SK-N-SH (cell line): ENCODE data around the gene OR6C4.
"Not testable (repeated sequence)": the region's sequence is repeated elsewhere in the genome, so short reads cannot be mapped to it uniquely, and the experiment has no call there.

Source experiments
- ELF1 ChIP-seq: IDR thresholded peaks from 2 replicates; pipeline ENCODE4 v1.4.0; 2012
- SMC3 ChIP-seq: IDR thresholded peaks from 2 replicates; pipeline ENCODE4 v1.6.1; 2012; ENCODE audit warnings: low read depth, low read length, improper control_type of control experiment
- TF ChIP-seq, protein P1 (sequence below): fragments of 200-600 bp; sonication (generic); IDR thresholded peaks from 2 replicates; pipeline ENCODE4 v1.6.1; 2017; ENCODE audit warnings: antibody characterized with exemption, mild to moderate bottlenecking, moderate library complexity
- TF ChIP-seq, protein P2 (sequence below): IDR thresholded peaks from 2 replicates; pipeline ENCODE4 v1.6.1; 2012; ENCODE audit warnings: mild to moderate bottlenecking, low read depth, low read length, moderate library complexity
- TF ChIP-seq, protein P3 (sequence below): IDR thresholded peaks from 2 replicates; pipeline ENCODE4; 2012

GRCh38 chr12:55548235-55548634 is 1.2 kb upstream of the OR6C4 start:
- TF ChIP-seq, protein P1, sequence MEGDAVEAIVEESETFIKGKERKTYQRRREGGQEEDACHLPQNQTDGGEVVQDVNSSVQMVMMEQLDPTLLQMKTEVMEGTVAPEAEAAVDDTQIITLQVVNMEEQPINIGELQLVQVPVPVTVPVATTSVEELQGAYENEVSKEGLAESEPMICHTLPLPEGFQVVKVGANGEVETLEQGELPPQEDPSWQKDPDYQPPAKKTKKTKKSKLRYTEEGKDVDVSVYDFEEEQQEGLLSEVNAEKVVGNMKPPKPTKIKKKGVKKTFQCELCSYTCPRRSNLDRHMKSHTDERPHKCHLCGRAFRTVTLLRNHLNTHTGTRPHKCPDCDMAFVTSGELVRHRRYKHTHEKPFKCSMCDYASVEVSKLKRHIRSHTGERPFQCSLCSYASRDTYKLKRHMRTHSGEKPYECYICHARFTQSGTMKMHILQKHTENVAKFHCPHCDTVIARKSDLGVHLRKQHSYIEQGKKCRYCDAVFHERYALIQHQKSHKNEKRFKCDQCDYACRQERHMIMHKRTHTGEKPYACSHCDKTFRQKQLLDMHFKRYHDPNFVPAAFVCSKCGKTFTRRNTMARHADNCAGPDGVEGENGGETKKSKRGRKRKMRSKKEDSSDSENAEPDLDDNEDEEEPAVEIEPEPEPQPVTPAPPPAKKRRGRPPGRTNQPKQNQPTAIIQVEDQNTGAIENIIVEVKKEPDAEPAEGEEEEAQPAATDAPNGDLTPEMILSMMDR = not testable (repeated sequence)
- TF ChIP-seq, protein P2, sequence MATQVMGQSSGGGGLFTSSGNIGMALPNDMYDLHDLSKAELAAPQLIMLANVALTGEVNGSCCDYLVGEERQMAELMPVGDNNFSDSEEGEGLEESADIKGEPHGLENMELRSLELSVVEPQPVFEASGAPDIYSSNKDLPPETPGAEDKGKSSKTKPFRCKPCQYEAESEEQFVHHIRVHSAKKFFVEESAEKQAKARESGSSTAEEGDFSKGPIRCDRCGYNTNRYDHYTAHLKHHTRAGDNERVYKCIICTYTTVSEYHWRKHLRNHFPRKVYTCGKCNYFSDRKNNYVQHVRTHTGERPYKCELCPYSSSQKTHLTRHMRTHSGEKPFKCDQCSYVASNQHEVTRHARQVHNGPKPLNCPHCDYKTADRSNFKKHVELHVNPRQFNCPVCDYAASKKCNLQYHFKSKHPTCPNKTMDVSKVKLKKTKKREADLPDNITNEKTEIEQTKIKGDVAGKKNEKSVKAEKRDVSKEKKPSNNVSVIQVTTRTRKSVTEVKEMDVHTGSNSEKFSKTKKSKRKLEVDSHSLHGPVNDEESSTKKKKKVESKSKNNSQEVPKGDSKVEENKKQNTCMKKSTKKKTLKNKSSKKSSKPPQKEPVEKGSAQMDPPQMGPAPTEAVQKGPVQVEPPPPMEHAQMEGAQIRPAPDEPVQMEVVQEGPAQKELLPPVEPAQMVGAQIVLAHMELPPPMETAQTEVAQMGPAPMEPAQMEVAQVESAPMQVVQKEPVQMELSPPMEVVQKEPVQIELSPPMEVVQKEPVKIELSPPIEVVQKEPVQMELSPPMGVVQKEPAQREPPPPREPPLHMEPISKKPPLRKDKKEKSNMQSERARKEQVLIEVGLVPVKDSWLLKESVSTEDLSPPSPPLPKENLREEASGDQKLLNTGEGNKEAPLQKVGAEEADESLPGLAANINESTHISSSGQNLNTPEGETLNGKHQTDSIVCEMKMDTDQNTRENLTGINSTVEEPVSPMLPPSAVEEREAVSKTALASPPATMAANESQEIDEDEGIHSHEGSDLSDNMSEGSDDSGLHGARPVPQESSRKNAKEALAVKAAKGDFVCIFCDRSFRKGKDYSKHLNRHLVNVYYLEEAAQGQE = not testable (repeated sequence)
- TF ChIP-seq, protein P3, sequence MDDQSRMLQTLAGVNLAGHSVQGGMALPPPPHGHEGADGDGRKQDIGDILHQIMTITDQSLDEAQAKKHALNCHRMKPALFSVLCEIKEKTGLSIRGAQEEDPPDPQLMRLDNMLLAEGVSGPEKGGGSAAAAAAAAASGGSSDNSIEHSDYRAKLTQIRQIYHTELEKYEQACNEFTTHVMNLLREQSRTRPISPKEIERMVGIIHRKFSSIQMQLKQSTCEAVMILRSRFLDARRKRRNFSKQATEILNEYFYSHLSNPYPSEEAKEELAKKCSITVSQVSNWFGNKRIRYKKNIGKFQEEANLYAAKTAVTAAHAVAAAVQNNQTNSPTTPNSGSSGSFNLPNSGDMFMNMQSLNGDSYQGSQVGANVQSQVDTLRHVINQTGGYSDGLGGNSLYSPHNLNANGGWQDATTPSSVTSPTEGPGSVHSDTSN = not testable (repeated sequence)
- not testable (repeated sequence) for TF ChIP-seq ELF1, SMC3
